Neural progenitor cell (in vitro differentiated cells): ENCODE results near the gene DNLZ. TPM values are rescaled to one million over a fixed set of nuclear protein-coding genes. Genes with fewer than 3 reads are reported as not detected.

Source experiments
- DNase-seq: peaks from one replicate; pipeline ENCODE4 v3.0.0-alpha.2; 2016; ENCODE audit warnings: low spot score
- H2AFZ ChIP-seq: fragments of 200-600 bp; sonication (generic); replicated peaks from 2 replicates; pipeline ENCODE4 v1.6.1; 2016; ENCODE audit warnings: antibody characterized with exemption
- H3F3A ChIP-seq: fragments of 200-600 bp; sonication (generic); 2 replicates; pipeline ENCODE4 v1.6.1; 2016; ENCODE audit warnings: antibody characterized with exemption, low read depth
- H3K27ac ChIP-seq: fragments of 200-600 bp; sonication (generic); 2 replicates; pipeline ENCODE4 v1.5.1; 2016; ENCODE audit warnings: mild to moderate bottlenecking
- H3K27me3 ChIP-seq: fragments of 200-600 bp; sonication (generic); 2 replicates; pipeline ENCODE4 v1.6.1; 2016; ENCODE audit warnings: mild to moderate bottlenecking, moderate library complexity
- H3K36me3 ChIP-seq: fragments of 200-600 bp; sonication (generic); 2 replicates; pipeline ENCODE4 v1.5.1; 2016
- H3K4me1 ChIP-seq: fragments of 200-600 bp; sonication (generic); 2 replicates; pipeline ENCODE4 v1.6.1; 2016; ENCODE audit warnings: mixed run types
- H3K4me2 ChIP-seq: fragments of 200-600 bp; sonication (generic); 2 replicates; pipeline ENCODE4 v1.6.1; 2016
- H3K4me3 ChIP-seq: fragments of 200-600 bp; sonication (generic); 2 replicates; pipeline ENCODE4 v1.5.1; 2016
- H3K79me2 ChIP-seq: fragments of 200-600 bp; sonication (generic); 2 replicates; pipeline ENCODE4 v1.6.1; 2016; ENCODE audit warnings: low read depth
- H3K9ac ChIP-seq: fragments of 200-600 bp; sonication (generic); 2 replicates; pipeline ENCODE4 v1.6.1; 2016
- H3K9me3 ChIP-seq: fragments of 200-600 bp; sonication (generic); 2 replicates; pipeline ENCODE4 v1.5.1; 2016; ENCODE audit warnings: low read depth
- H4K20me1 ChIP-seq: fragments of 200-600 bp; sonication (generic); 2 replicates; pipeline ENCODE4 v1.6.1; 2016; ENCODE audit warnings: low read depth
- H3K27ac Mint-ChIP-seq: 3 replicates; pipeline ENCODE4 v1.8.0; 2021; ENCODE audit warnings: mixed read lengths
- H3K27me3 Mint-ChIP-seq: 2 replicates; pipeline ENCODE4 v1.8.0; 2022; ENCODE audit warnings: low read depth, mild to moderate bottlenecking, inconsistent platforms, moderate library complexity, mixed read lengths; ENCODE audit not compliant: insufficient read depth
- H3K36me3 Mint-ChIP-seq: 3 replicates; pipeline ENCODE4 v1.8.0; 2021; ENCODE audit warnings: mixed read lengths
- H3K4me1 Mint-ChIP-seq: 3 replicates; pipeline ENCODE4 v1.8.0; 2021; ENCODE audit warnings: mixed read lengths
- H3K4me3 Mint-ChIP-seq: 3 replicates; pipeline ENCODE4 v1.8.0; 2021; ENCODE audit warnings: mild to moderate bottlenecking, moderate library complexity, mixed read lengths
- H3K9me3 Mint-ChIP-seq: 3 replicates; pipeline ENCODE4 v1.8.0; 2020; ENCODE audit warnings: mixed read lengths
- CTCF ChIP-seq: fragments of 200-600 bp; sonication (generic); IDR thresholded peaks from 2 replicates; pipeline ENCODE4 v1.5.1; 2017; ENCODE audit warnings: antibody characterized with exemption, mild to moderate bottlenecking
- EZH2 ChIP-seq: fragments of 200-600 bp; sonication (generic); IDR thresholded peaks from 2 replicates; pipeline ENCODE4 v1.6.1; 2017; ENCODE audit warnings: antibody characterized with exemption, mild to moderate bottlenecking, moderate library complexity
- EZH2phosphoT487 ChIP-seq: fragments of 200-600 bp; sonication (generic); IDR thresholded peaks from 2 replicates; pipeline ENCODE4 v1.6.1; 2017; ENCODE audit warnings: antibody characterized with exemption
- total RNA-seq: library from RNA; depleted of rRNA; stranded (reverse); fragments of >200 nt; gene quantifications from 2 replicates; pipeline ENCODE4 v1.2.3, GENCODE V29; 2015; ENCODE audit warnings: low replicate concordance

DNLZ gene
- 3.4 and 15.8 TPM in 2 replicates for total RNA-seq

GRCh38 chr9:136363106-136363948 is at the start of gene DNLZ:
TSS of gene DNLZ (minus strand) at chr9:136363744. CDS start at chr9:136363714, 30 bp downstream.
- DNase-seq: peak; percentile 96
- Histone ChIP-seq H3K4me2 (peak within 1 kb of the TSS; percentile 84), H3K27me3 (no peaks in the 10 kb centered on the region), H3K4me3 (peak within 1 kb of the TSS; percentile 97), H2AFZ (no peak within 1 kb of the TSS), H3F3A (no peaks in the 10 kb centered on the region), H4K20me1 (peaks cover 10% of the 10 kb centered on the region), H3K9me3 (no peaks in the 10 kb centered on the region), H3K36me3 (no peaks in the 10 kb centered on the region), H3K79me2 (no peaks in the 10 kb centered on the region), H3K4me1 (no peaks in the 10 kb centered on the region), H3K9ac (no peak within 1 kb of the TSS), H3K27ac (peak within 1 kb of the TSS; percentile 86)
- Mint-ChIP-seq H3K9me3 (no peaks in the 10 kb centered on the region), H3K4me3 (peak within 1 kb of the TSS; percentile 86), H3K27me3 (peaks cover 6% of the 10 kb centered on the region), H3K36me3 (no peaks in the 10 kb centered on the region), H3K4me1 (peaks cover 4% of the 10 kb centered on the region), H3K27ac (no peak within 1 kb of the TSS)
- TF ChIP-seq EZH2phosphoT487 (no peak), EZH2 (no peak), CTCF (peak; percentile 91)

GRCh38 chr9:136412962-136413361 is 49.4 kb upstream of the DNLZ start:
- no peak overlapping the region for H3K9ac ChIP-seq
- peaks cover 2% of the 10 kb centered on the region for H3K27me3 Mint-ChIP-seq
- peaks cover 5% of the 10 kb centered on the region for H3K36me3 ChIP-seq
- no peak overlapping the region for H3K27ac ChIP-seq
- no peak for TF ChIP-seq EZH2
- no peak for TF ChIP-seq EZH2phosphoT487
- no peak for TF ChIP-seq CTCF
- peaks cover 26% of the 10 kb centered on the region for H3K4me1 Mint-ChIP-seq
- H3K27ac Mint-ChIP-seq: no peak overlapping the region
- H3K79me2 ChIP-seq: peaks cover 46% of the 10 kb centered on the region
- H2AFZ ChIP-seq: no peak overlapping the region
- H4K20me1 ChIP-seq: peaks cover 31% of the 10 kb centered on the region
- no peak overlapping the region for H3K4me2 ChIP-seq
- H3K36me3 Mint-ChIP-seq: peaks cover 19% of the 10 kb centered on the region
- H3F3A ChIP-seq: no peaks in the 10 kb centered on the region
- no peak overlapping the region for H3K4me3 ChIP-seq
- no peaks in the 10 kb centered on the region for H3K9me3 Mint-ChIP-seq
- H3K9me3 ChIP-seq: no peaks in the 10 kb centered on the region
- no peak for DNase-seq
- H3K27me3 ChIP-seq: no peaks in the 10 kb centered on the region
- peaks cover 13% of the 10 kb centered on the region for H3K4me1 ChIP-seq
- H3K4me3 Mint-ChIP-seq: no peak overlapping the region

- H3K36me3 ChIP-seq: peaks cover 5% of the 10 kb centered on the region
- Mint-ChIP-seq H3K27ac (peak overlapping the region; percentile 81), H3K4me1 (peaks cover 29% of the 10 kb centered on the region), H3K4me3 (peak overlapping the region; percentile 96), H3K36me3 (peaks cover 14% of the 10 kb centered on the region), H3K9me3 (no peaks in the 10 kb centered on the region), H3K27me3 (peaks cover 11% of the 10 kb centered on the region)
- no peaks in the 10 kb centered on the region for H3F3A ChIP-seq
- TF ChIP-seq EZH2 (no peak), EZH2phosphoT487 (no peak), CTCF (no peak)
- peak overlapping the region; percentile 93 for H3K4me3 ChIP-seq
- H3K27me3 ChIP-seq: no peaks in the 10 kb centered on the region
- H3K9me3 ChIP-seq: no peaks in the 10 kb centered on the region
- peak overlapping the region; percentile 98 for H3K4me2 ChIP-seq
- no peak for DNase-seq
- H3K27ac ChIP-seq: no peak overlapping the region
- peaks cover 46% of the 10 kb centered on the region for H3K79me2 ChIP-seq
- H2AFZ ChIP-seq: no peak overlapping the region
- H4K20me1 ChIP-seq: peaks cover 31% of the 10 kb centered on the region
- peak overlapping the region; percentile 96 for H3K9ac ChIP-seq
- peaks cover 13% of the 10 kb centered on the region for H3K4me1 ChIP-seq
Measured at GRCh38 chr9:136411378-136411777, 47.8 kb upstream of the DNLZ start.
